ENCODE data around the gene GCFC2. TPM values are rescaled to one million over a fixed set of nuclear protein-coding genes. Genes with fewer than 3 reads are reported as not detected.
A peak's percentile ranks its signal among the peaks of the same experiment; 100 is the strongest.

The GCFC2 gene
- total and polyA plus RNA-seq, 2 of the 13 experiments (the other 11 are each of a cell fraction or from before 2014, with no cell fraction given) = 26.8 to 49.0 TPM

DNA sequence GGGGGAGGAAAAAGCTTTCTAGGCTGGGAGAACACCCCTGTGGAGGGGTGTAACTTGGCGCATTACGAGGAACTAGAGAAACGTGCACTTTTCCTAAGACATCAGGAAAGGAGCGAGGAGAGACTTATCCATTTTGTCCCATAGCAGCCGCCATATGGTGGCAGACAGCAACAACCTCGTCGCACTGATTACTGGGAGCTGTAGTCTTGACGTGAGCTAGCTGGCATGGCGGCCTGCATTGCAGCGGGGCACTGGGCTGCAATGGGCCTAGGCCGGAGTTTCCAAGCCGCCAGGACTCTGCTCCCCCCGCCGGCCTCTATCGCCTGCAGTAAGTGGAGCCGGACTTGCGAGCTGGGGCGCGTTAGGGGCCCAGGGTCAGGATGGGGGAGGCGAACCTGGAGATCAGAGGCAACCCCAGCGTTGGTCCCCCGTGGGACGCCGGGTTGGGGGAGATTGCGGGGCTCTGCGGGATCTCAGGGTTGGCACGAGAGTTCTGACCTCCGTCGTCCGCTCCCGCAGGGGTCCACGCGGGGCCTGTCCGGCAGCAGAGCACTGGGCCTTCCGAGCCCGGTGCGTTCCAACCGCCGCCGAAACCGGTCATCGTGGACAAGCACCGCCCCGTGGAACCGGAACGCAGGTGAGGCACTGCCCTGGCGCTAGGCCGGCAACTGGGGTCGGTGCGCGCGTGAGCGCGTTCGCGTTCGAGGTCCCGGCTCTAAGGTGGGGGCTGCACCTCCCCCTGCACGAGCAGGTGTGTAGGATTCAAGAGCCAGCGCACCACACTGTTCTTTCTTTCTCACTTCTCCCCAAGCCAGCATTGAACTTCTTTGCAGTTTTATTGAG is 63.9 kb downstream of the GCFC2 start, which contains the start of gene MRPL19 (continued):
- TF ChIP-seq HNRNPUL1 (IDR thresholded peaks at IDR 0.05; ENCODE audit: low read depth, low read length) (no peak), THYN1 (CRISPR knock-in tag; IDR thresholded peaks at IDR 0.05; ENCODE audit: borderline replicate concordance, low read depth) (no peak), ZNF260 (CRISPR knock-in tag; IDR thresholded peaks at IDR 0.05; ENCODE audit: borderline replicate concordance, low read depth) (no peak; the same call in 1 of the 2 replicates), NCOA2 (CRISPR knock-in tag; IDR thresholded peaks at IDR 0.05) (peak; percentile 74), MIER2 (CRISPR knock-in tag; IDR thresholded peaks at IDR 0.05) (peak; percentile 70), ZNF496 (CRISPR knock-in tag; IDR thresholded peaks at IDR 0.05; ENCODE audit: insufficient replicate concordance) (no peak), MED1 (CRISPR knock-in tag; IDR thresholded peaks at IDR 0.05) (peak; percentile 23; the same call in 1 of the 2 replicates), TBX2 (CRISPR knock-in tag; IDR thresholded peaks at IDR 0.05; ENCODE audit: borderline replicate concordance) (peak; percentile 89), CBFB (CRISPR knock-in tag; IDR thresholded peaks at IDR 0.05) (peak; percentile 52), ZNF773 (CRISPR knock-in tag; IDR thresholded peaks at IDR 0.05; ENCODE audit: borderline replicate concordance) (peak; percentile 69), HOXA5 (CRISPR knock-in tag; IDR thresholded peaks at IDR 0.05) (peak; percentile 97), ZNF878 (CRISPR knock-in tag; IDR thresholded peaks at IDR 0.05) (no peak), SALL2 (CRISPR knock-in tag; IDR thresholded peaks at IDR 0.05) (peak; percentile 87; the same call in 1 of the 2 replicates)
- TF ChIP-seq, protein P1, sequence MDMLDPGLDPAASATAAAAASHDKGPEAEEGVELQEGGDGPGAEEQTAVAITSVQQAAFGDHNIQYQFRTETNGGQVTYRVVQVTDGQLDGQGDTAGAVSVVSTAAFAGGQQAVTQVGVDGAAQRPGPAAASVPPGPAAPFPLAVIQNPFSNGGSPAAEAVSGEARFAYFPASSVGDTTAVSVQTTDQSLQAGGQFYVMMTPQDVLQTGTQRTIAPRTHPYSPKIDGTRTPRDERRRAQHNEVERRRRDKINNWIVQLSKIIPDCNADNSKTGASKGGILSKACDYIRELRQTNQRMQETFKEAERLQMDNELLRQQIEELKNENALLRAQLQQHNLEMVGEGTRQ (IDR thresholded peaks at IDR 0.05; ENCODE audit: low read depth, low read length) = no peak
- TF ChIP-seq, protein P1 (CRISPR knock-in tag; IDR thresholded peaks at IDR 0.05; ENCODE audit: borderline replicate concordance) = no peak; the same call in 1 of the 2 replicates
- TF ChIP-seq, protein P2, sequence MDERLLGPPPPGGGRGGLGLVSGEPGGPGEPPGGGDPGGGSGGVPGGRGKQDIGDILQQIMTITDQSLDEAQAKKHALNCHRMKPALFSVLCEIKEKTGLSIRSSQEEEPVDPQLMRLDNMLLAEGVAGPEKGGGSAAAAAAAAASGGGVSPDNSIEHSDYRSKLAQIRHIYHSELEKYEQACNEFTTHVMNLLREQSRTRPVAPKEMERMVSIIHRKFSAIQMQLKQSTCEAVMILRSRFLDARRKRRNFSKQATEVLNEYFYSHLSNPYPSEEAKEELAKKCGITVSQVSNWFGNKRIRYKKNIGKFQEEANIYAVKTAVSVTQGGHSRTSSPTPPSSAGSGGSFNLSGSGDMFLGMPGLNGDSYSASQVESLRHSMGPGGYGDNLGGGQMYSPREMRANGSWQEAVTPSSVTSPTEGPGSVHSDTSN (CRISPR knock-in tag; IDR thresholded peaks at IDR 0.05) = peak; percentile 33; the same call in 1 of the 2 replicates
- TF ChIP-seq, protein P3, sequence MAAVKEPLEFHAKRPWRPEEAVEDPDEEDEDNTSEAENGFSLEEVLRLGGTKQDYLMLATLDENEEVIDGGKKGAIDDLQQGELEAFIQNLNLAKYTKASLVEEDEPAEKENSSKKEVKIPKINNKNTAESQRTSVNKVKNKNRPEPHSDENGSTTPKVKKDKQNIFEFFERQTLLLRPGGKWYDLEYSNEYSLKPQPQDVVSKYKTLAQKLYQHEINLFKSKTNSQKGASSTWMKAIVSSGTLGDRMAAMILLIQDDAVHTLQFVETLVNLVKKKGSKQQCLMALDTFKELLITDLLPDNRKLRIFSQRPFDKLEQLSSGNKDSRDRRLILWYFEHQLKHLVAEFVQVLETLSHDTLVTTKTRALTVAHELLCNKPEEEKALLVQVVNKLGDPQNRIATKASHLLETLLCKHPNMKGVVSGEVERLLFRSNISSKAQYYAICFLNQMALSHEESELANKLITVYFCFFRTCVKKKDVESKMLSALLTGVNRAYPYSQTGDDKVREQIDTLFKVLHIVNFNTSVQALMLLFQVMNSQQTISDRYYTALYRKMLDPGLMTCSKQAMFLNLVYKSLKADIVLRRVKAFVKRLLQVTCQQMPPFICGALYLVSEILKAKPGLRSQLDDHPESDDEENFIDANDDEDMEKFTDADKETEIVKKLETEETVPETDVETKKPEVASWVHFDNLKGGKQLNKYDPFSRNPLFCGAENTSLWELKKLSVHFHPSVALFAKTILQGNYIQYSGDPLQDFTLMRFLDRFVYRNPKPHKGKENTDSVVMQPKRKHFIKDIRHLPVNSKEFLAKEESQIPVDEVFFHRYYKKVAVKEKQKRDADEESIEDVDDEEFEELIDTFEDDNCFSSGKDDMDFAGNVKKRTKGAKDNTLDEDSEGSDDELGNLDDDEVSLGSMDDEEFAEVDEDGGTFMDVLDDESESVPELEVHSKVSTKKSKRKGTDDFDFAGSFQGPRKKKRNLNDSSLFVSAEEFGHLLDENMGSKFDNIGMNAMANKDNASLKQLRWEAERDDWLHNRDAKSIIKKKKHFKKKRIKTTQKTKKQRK (IDR thresholded peaks at IDR 0.05; ENCODE audit: low read length) = no peak
- TF ChIP-seq, protein P4, sequence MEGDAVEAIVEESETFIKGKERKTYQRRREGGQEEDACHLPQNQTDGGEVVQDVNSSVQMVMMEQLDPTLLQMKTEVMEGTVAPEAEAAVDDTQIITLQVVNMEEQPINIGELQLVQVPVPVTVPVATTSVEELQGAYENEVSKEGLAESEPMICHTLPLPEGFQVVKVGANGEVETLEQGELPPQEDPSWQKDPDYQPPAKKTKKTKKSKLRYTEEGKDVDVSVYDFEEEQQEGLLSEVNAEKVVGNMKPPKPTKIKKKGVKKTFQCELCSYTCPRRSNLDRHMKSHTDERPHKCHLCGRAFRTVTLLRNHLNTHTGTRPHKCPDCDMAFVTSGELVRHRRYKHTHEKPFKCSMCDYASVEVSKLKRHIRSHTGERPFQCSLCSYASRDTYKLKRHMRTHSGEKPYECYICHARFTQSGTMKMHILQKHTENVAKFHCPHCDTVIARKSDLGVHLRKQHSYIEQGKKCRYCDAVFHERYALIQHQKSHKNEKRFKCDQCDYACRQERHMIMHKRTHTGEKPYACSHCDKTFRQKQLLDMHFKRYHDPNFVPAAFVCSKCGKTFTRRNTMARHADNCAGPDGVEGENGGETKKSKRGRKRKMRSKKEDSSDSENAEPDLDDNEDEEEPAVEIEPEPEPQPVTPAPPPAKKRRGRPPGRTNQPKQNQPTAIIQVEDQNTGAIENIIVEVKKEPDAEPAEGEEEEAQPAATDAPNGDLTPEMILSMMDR (CRISPR knock-in tag; IDR thresholded peaks at IDR 0.05) = no peak; the same call in 1 of the 2 replicates
- TF ChIP-seq, protein P5, sequence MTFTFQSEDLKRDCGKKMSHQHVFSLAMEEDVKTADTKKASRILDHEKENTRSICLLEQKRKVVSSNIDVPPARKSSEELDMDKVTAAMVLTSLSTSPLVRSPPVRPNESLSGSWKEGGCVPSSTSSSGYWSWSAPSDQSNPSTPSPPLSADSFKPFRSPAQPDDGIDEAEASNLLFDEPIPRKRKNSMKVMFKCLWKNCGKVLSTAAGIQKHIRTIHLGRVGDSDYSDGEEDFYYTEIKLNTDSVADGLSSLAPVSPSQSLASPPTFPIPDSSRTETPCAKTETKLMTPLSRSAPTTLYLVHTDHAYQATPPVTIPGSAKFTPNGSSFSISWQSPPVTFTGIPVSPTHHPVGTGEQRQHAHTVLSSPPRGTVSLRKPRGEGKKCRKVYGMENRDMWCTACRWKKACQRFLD (CRISPR knock-in tag; IDR thresholded peaks at IDR 0.05; ENCODE audit: borderline replicate concordance) = peak; percentile 97
